Jurkat, Clone E6-1 (cell line): ENCODE results near the gene STRBP.

Experiments
- DNase-seq: peaks from one replicate; pipeline ENCODE4 v3.0.0-alpha.2; 2011; ENCODE audit warnings: low read depth, low spot score
- H3K4me3 ChIP-seq: 2 replicates; pipeline ENCODE4 v1.5.1; 2011; ENCODE audit warnings: mild to moderate bottlenecking, low read length, control low read depth, moderate library complexity

The STRBP gene

DNA sequence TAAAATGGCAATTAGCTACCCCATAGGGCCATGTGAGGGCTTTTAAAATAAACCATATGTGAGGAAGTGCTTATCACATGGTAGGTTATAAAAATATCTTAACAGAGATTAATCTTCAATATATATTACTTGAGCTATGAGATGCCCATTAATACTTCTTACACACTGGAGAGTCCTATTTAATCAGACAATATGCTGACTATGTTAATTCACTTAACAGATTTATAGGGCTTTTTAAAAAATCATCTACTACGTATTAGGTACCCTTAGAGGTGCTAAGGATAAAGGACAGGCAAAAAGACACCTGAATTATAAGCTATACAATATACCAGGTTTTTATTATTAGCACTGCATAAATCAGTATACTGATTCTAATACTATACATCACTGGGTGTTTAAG, 102.6 kb downstream of the STRBP start:
- no peak overlapping the region for H3K4me3 ChIP-seq
- no peak for DNase-seq

DNA sequence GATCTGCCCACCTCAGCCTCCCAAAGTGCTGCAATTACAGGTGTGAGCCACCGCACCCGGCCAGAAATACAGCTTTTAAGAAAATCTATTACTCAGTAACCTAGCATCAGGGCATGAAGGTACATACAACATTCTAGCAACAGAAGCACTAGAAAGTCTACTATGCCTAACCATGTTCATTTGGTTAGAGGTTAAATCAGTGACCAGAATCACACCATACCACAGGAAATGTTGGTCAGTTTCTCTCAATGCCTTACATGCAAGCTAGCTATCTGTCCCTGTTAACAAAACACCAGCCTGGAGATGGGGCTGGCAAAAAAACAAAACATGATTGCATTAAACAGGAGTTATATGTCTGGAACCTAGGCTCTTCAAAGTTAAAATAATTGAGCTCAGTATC, 104.1 kb downstream of the STRBP start:
- no peak for DNase-seq
- H3K4me3 ChIP-seq = no peak overlapping the region

DNA sequence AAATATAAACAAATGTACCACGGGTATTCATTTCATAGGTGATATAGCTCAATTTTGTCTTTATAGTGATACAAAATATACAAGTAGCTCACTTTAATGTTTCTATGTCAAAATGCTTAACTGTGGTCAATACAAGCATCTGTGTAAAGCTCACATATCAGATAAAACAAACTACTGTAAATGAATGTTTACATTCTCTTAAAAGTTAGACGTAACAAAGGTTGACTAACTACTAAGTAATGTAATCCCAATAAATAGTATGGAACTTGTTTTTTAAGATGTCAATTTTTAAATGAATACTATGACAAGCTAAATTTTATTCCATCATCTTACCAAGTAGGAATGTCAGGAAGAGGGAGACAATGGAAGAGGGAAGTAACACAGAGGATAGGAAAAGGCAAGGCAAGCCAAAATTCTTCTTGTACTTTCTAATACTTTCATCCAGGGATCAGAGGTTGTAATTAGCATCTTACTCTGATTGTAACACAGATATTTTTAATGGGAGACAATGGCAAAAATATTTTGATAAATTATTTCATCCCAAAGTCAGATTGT, 105.5 kb downstream of the STRBP start:
- no peak for DNase-seq
- no peak overlapping the region for H3K4me3 ChIP-seq

DNA sequence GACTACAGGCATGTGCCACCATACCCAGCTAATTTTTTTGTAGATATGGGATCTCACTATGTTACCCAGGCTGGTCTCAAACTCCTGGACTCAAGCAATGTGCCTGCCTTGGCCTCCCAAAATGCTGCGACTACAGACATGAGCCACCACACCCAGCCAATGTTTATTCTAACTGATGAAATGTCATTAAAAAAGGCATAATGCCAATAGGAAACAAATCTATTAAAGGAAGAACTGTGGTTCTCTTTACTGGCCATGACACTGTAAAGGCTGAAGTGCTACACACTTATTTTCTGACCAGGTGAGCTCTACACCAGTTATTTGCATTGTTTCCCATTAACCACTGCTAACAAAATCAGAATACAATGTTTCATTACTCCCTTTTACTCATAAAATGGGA, 106.0 kb downstream of the STRBP start:
- DNase-seq = no peak
- no peak overlapping the region for H3K4me3 ChIP-seq

DNA sequence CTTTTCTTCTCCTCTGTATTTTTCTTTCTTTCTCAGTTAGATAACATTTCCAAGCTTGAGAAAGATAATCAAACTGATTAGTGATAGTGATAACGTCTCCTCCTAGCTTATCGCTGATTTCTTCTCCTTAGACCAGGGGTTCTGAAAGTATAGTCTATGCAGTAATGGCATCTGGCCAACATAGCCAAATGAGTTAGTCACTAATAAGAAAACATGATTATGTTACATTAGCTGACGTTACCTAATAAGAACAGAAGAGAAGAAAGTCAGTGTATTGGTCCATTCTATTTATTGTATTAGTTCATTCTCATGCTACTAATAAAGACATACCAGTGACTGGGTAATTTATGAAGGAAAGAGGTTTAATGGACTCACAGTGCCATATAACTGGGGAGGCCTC, 111.2 kb downstream of the STRBP start:
- no peak for DNase-seq
- H3K4me3 ChIP-seq = no peak overlapping the region

DNA sequence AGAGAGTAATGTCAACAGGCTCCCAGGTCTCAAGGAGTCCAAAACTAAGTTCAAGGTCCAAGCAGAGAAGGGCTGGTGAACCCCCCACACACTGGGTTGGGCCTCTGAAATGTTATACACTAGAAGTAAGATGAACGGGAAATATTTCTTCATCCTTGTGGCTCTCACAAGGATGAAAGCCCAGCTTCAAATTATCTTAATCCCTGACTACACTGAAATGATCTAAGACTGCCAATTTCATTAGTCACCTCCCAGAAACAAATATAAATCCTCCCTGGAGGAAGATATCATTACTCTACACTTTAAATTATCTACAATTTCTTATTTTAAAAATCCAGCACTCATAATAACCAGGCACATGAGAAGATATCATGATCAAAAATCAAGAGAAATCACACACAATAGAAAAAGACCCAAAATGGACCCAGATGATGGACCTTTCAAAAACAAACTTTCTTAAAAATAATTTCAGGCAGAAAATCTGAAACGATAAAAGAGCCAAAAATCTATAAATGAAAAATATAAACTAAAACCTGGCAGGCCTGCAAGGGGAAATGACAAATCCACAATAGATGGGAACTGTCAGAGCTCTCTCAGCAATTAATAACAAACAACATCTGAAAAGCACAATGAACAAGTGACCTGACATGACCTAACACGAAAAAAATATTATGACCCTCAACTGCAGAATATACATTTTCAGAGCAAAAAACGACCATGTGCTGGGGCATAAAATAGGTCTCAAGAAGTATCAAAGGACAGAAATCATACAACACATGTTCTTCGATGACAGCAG, 117.5 kb downstream of the STRBP start:
- H3K4me3 ChIP-seq = no peak overlapping the region
- DNase-seq = no peak

DNA sequence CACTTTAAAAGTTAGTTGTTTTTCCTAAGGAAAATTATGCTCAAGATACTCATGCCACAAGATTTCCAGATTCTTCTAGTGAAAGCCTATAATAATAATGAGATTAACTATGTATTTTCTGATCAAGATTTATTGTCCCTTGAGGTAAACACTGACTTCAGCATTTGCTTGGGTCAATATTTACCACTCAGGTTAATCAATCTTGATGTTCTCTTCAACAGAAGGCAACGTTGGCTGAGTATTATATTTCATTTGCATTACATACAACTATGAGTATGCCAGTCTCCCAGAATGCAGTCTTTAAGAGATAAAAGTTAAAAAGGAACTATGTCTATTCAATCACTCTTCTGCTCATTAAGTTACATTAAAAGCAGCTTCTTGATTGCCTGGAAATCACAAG, 119.3 kb downstream of the STRBP start:
- no peak overlapping the region for H3K4me3 ChIP-seq
- DNase-seq = no peak

DNA sequence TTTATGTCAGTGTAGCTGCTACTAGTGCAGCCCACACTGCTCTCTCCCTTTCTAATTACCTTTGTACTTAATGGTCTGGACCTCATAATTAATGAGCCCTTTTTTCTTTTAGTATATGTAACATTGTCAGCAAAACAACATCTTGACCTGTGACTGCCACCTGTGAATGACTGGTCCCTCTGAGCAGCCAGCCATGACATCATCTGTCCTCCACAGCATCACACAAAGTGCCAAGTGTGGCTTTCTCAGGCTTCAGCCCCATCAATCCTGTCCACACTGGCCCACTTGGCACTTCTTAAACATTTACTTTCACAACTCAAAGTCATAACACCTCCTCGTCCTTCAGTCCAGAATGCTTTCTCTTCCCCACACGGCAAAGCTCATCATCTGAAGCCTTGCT, 130.2 kb downstream of the STRBP start:
- no peak overlapping the region for H3K4me3 ChIP-seq
- DNase-seq = no peak

DNA sequence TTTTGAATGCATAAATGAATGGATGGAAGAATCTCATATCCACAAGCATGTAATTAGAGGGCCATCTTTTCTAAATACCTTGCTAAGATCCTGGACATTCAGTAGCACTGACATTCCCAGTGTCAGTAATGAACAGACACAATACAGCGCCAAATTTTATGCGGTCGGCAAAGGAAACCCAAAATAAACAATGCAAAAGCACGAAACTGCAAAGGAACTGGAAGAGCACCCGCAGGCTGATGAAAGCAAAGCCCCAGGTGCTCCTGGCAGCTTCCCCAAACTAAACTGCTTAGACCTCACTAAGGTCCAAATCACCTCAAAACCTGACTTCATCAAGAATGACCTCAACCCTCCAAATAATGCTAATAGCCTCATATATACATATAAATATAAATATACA, 133.0 kb downstream of the STRBP start:
- no peak for DNase-seq
- H3K4me3 ChIP-seq = no peak overlapping the region

DNA sequence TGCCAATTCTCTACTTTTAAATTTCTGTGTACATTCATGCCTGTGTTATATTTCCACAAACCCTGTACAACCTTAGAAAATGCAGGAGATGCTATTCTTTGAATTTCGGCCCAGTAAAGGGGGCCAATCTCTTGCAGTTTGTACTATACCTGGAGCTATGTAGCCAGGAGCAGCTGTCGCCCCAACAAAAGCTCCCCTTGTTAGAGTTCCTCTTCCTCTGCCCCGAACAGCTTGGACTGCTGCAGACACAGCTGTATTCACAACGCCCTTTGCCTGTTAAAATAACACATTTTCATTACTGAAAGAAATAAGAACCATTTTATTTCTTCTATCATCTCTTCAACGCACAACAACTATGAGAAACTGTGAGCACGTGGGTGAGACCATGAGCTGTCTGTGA, 135.7 kb downstream of the STRBP start:
- DNase-seq = no peak
- H3K4me3 ChIP-seq = no peak overlapping the region

DNA sequence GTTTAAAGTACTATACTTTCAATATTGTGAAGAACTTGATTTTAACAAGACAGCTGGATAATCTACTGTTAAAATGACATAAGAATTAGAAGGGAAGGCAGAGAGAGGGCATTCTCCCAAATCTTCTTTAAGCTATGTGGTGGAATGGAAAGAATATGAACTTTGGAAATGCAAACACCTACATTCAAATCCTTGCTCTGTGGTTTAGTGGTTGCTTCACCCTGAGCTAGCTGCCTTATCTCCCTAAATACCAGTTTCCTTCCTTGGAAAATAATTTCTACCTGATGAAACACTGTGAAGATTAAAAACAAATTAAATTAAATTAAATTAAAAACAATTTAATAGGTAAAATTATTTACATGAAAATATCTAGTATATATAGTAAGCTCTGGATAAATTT, 136.4 kb downstream of the STRBP start:
- no peak for DNase-seq
- no peak overlapping the region for H3K4me3 ChIP-seq

DNA sequence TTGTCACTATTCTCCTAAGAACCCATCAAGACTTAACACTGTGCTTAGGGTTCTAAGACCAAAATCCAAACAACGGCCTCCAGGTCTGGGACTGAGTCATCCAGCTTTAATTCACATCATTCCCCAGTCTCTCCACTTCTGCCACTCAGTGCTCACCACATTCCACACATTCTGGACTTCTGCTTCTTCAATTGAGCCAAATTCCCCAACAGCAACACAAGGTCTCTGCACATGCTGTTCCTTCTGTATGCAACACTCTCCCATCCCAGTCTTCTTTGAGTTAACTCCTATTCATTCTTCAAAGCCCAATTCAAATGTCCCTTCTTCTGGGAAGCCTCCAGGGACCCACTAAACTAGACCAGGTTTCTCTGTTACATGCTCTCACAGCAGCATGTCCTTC, 137.1 kb downstream of the STRBP start:
- DNase-seq = no peak
- no peak overlapping the region for H3K4me3 ChIP-seq

DNA sequence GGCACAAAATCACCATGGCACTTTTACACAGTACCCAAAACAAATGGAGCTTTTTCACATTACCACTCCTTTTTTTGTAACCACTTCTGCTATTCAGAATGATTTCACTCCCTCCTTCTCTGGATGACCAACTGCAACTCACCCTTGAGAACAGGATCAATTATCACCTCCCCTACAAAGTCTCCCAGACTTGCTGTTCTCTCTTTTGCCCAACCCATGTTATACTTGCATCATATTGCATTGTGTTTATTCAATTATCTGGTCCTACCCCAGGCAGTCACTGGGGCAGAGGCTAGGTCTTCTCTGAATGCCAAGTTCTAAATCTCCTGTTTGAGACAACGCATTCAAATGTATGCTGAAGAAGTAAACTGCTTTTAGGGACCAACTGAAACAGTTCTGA, 139.0 kb downstream of the STRBP start:
- no peak overlapping the region for H3K4me3 ChIP-seq
- no peak for DNase-seq

DNA sequence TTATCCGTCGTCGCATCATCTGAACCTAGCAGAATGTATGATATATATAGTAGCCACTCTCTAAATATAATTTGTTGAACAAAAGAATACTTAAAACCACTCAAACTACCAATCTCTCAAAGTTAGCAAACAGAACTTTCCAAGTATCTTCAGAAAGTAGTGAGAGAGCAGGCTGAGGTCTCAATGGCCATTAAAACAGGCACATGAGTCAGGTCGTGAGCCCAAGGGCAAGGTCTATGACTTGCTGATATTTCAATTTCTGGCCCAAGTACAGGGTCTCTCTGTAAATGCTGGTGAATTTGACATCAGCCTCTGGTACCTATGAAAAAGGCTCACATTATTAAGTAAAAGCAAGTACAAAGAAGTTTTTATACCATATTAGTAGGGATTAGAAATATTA, 139.8 kb downstream of the STRBP start:
- no peak overlapping the region for H3K4me3 ChIP-seq

DNA sequence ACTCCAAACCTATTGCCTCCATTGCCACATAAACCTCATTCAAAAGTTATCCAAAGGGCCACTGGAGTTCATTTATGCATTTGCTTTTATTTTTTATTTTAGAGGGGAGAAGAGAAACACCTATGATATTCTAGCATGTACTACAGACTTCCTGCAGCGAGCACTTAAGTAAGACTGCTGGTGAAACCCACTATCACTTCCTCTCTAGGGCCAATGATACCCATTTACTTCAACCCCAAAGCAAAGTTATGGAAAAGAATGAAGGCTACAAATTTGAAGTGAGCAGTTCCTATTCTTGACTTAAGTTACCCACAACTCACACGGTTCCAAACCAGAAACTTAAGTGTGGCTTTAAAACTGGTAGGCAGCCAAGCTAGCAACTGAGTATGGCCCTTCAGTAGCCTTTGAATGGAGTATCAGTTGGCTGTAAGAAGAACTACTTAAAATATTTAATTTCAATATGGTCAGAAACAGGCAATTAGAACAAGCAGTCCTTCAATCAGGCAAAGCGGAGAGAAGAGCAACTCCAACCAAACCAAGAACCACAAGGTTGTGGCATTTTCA, 140.8 kb downstream of the STRBP start:
- no peak overlapping the region for H3K4me3 ChIP-seq
- peak; percentile 9 for DNase-seq

More for the DNA sequence above, 139.8 kb downstream of the STRBP start:
- DNase-seq = no peak

DNA sequence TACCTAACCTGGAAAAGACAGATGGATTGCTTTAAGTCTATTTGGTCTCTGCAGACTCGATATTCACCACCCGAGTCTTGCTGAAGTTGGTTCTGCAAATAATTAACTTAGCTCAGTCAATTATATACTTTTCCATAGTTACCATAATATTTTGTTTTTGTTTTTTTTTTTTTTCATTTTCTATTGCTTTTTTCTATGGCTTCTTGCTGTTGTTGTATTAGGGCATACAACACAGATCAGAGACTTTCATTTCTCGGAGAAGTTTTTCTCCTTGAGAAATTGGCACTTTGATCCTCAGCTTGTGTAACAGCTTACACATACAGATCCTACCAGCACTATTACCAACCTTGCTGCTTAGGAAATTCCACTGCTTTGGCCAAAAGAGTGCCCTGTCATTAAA, 146.9 kb downstream of the STRBP start:
- DNase-seq = no peak
- H3K4me3 ChIP-seq = no peak overlapping the region

DNA sequence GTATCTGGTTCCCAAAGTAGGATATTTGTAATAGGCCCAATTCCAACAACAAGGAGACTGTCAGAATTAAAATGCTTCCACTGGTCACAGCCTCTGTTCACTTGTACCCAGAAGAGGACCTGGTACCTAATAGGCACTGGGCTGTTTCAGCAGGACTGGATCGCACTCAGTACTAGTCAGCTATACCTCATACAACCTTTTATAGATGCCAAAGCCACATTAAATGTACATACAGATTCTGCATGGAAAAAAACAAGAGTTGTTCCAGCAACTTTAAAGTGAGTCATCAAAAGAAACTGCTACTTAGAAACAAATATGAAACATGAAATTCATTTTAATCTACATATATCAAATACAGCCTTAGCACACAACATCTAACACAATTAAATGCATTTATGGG, 147.4 kb downstream of the STRBP start:
- no peak overlapping the region for H3K4me3 ChIP-seq
- no peak for DNase-seq

DNA sequence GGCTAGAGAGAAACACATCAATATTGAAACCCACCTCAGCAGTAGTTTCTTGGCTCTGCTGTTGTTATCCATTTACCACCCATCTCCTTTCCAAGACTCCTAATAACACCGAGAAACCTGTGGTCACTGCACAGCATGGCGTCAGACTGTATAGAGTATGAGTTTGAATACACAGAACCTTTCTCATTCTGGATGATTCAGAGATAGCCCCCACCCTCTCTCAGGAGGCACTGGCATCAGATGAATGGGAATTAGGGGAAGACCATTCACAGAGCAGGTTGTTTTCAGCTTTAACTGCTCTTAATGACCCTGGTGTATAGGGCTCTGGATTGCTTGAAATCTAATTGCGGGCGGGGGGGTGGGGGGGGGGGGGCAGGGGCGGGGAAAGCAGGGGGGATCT, 148.3 kb downstream of the STRBP start:
- H3K4me3 ChIP-seq = no peak overlapping the region
- DNase-seq = no peak

DNA sequence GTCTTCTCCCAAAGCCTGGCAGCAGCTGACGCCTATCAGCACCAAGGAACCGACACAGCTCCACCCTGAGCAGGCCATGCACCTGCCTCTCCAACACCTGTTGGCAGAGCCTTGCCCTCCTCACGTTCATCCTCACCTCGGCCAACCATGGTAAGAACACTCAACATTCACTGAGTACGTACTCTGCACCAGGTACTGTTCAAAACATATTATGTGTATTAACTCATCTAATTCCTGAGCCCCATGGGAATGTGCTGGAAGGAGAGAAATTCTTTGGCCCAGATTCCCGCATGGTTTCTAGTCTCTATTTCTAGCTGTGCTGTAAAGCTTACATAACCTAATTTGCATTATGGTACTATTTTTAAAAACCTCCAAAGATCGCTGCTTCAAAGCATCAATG, 148.8 kb downstream of the STRBP start:
- no peak for DNase-seq
- H3K4me3 ChIP-seq = no peak overlapping the region

DNA sequence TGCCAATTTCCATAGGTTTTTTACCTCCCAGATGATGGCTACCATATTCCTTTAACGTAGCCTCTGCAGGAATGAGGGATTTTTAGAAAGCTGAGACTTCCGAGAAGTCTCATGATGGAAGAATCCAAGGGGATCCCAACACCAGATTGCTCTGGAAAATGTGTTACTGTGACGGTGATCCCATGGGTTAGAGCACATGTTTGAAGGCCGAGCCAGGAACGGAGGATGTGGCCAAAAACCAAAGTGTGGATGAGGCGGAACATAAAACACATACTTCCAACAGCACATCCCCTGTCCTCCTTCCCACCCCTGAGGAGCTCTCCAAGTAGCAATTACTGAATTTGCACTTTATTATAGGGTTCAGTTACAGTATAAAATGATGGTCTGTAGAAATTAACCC, 152.3 kb downstream of the STRBP start:
- H3K4me3 ChIP-seq = no peak overlapping the region
- no peak for DNase-seq
